Brain microvascular endothelial cell (primary cell): Measurements from ENCODE around the gene MOB3A.
A peak's percentile ranks its signal among the peaks of the same experiment; 100 is the strongest.

Source experiments
- DNase-seq: peaks from one replicate; pipeline ENCODE4 v3.0.0-alpha.2; 2020
- H3K27ac ChIP-seq: fragments of 250-450 bp; sonication (Bioruptor Pico); 2 replicates; pipeline ENCODE4 v1.5.1; 2020; ENCODE audit warnings: mild to moderate bottlenecking, moderate library complexity
- H3K27me3 ChIP-seq: fragments of 250-450 bp; sonication (Bioruptor Pico); replicated peaks from 2 replicates; pipeline ENCODE4 v1.5.1; 2020; ENCODE audit warnings: mild to moderate bottlenecking
- H3K36me3 ChIP-seq: fragments of 250-450 bp; sonication (Bioruptor Pico); replicated peaks from 2 replicates; pipeline ENCODE4 v1.5.1; 2020; ENCODE audit warnings: mild to moderate bottlenecking
- H3K4me3 ChIP-seq: 2 replicates; pipeline ENCODE4 v1.5.1; 2011; ENCODE audit warnings: low read depth, mild to moderate bottlenecking, control low read depth, low read length, moderate library complexity
- in situ Hi-C: cut with HindIII; loops from 2 replicates; pipeline ENCODE4 v1.10.0; 2017; ENCODE audit warnings: low sequenced_read_pairs, low pct_ligation_motif_present
- TF ChIP-seq, protein P1 (sequence below): IDR thresholded peaks from 2 replicates; pipeline ENCODE4 v1.5.1; 2011; ENCODE audit warnings: low read depth, mild to moderate bottlenecking, moderate library complexity, low read length, control low read depth, inconsistent platforms; ENCODE audit errors: missing control alignments

MOB3A gene

GRCh38 chr19:2116507-2116906, 20.4 kb upstream of the MOB3A start:
- in situ Hi-C loops: no loop called here
- Histone ChIP-seq H3K27ac (no peak overlapping the region), H3K4me3 (no peak overlapping the region), H3K27me3 (no peaks in the 10 kb centered on the region), H3K36me3 (peaks cover 91% of the 10 kb centered on the region)
- DNase-seq: no peak
- TF ChIP-seq, protein P1, sequence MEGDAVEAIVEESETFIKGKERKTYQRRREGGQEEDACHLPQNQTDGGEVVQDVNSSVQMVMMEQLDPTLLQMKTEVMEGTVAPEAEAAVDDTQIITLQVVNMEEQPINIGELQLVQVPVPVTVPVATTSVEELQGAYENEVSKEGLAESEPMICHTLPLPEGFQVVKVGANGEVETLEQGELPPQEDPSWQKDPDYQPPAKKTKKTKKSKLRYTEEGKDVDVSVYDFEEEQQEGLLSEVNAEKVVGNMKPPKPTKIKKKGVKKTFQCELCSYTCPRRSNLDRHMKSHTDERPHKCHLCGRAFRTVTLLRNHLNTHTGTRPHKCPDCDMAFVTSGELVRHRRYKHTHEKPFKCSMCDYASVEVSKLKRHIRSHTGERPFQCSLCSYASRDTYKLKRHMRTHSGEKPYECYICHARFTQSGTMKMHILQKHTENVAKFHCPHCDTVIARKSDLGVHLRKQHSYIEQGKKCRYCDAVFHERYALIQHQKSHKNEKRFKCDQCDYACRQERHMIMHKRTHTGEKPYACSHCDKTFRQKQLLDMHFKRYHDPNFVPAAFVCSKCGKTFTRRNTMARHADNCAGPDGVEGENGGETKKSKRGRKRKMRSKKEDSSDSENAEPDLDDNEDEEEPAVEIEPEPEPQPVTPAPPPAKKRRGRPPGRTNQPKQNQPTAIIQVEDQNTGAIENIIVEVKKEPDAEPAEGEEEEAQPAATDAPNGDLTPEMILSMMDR: no peak

DNA sequence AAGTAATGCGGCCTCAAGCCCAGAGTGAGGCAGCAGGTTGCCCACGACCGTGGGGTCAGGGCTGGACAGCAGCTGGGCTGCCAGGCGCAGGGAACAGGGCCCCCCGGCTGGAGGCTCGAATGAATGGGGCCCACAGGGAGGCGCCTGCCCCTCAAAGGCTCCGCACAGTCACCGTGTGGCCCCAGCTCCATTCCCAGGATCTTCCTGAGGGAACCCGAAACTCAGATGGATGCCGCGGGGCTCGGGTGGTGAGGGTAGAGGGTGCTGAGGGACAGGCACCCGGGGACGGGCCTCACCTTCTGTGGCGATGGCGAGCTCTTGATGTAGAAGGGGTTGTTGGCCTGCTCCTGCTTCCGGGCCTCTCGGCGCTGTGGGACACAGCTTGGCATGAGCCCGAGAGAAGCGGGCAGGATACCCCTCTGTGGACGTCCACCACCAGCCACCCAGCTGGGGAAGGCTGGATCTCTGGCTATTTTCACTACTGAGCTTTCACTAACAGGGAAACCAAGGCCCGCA, 19.8 kb upstream of the MOB3A start:
- Histone ChIP-seq H3K27ac (no peak overlapping the region), H3K4me3 (no peak overlapping the region), H3K27me3 (no peaks in the 10 kb centered on the region), H3K36me3 (peaks cover 91% of the 10 kb centered on the region)
- no peak for DNase-seq
- in situ Hi-C loops: no loop called here
- TF ChIP-seq, protein P1: no peak

DNA sequence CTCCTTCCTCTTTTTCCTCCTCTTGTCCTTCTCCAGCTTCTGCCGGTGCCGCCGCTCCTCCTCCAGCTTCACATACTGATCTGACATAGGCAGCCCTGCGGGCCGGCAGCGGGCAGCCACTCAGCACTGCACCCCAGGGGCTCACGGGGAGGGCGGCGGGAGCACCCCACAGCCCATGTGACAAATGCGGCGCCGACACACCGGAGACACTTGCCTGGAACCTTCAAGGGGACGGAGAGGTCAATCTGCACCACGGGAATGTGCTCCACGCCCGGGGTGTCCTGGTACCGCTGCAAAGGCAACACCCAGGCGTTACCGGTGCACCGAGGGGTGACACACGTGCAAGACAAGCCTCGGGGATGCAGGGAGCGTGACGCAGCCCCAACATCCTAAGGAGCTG, 19.2 kb upstream of the MOB3A start:
- DNase-seq: no peak
- in situ Hi-C loops: no loop called here
- Histone ChIP-seq H3K4me3 (no peak overlapping the region), H3K27ac (no peak overlapping the region), H3K27me3 (no peaks in the 10 kb centered on the region), H3K36me3 (peaks cover 91% of the 10 kb centered on the region)
- TF ChIP-seq, protein P1: no peak

GRCh38 chr19:2114821-2115220, 18.7 kb upstream of the MOB3A start:
- peaks cover 92% of the 10 kb centered on the region for H3K36me3 ChIP-seq
- in situ Hi-C loops: no loop called here
- no peak overlapping the region for H3K4me3 ChIP-seq
- H3K27me3 ChIP-seq: no peaks in the 10 kb centered on the region
- DNase-seq: no peak
- TF ChIP-seq, protein P1: no peak
- no peak overlapping the region for H3K27ac ChIP-seq

DNA sequence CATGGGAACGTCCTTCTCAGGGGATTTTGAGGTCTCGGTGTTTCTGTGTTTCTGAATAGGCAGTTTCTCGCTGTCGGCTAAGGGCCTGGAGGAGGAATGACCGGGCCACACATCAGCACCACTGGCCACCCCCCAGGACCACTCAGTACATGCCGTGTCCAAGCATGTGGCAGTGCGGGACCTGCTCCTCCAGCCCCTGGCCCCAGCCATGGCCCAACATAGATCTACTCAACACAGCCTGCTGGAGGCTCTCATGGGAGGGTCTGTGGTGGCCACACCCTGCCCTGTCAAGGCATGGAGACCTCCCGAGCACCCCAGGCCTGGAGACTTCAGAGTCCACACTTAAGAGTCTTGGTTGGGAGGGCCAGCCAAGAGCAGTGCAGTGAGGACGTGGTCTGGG, 18.1 kb upstream of the MOB3A start:
- DNase-seq: no peak
- Histone ChIP-seq H3K36me3 (peaks cover 94% of the 10 kb centered on the region), H3K27ac (no peak overlapping the region), H3K4me3 (no peak overlapping the region), H3K27me3 (no peaks in the 10 kb centered on the region)
- in situ Hi-C loops: no loop called here
- TF ChIP-seq, protein P1: no peak

GRCh38 chr19:2113439-2114211, 17.5 kb upstream of the MOB3A start:
- Histone ChIP-seq H3K27ac (no peak overlapping the region), H3K27me3 (no peaks in the 10 kb centered on the region), H3K36me3 (peaks cover 94% of the 10 kb centered on the region), H3K4me3 (no peak overlapping the region)
- TF ChIP-seq, protein P1: no peak
- in situ Hi-C loops: no loop called here
- DNase-seq: peak; percentile 36
